ENCODE results near the gene ZBTB46. TPM values are rescaled to one million over a fixed set of nuclear protein-coding genes. Genes with fewer than 3 reads are reported as not detected.

Gene ZBTB46
- total RNA-seq, 1 experiment from 2014 or later = 27.1 TPM

- H3K4ac ChIP-seq (ENCODE audit: low read depth, low read length) = no peak overlapping the region
- no peak overlapping the region for H3K18ac ChIP-seq (ENCODE audit: insufficient read length, low read depth, low read length)
- H3K4me1 Mint-ChIP-seq = peaks cover 0 to 2% of the 10 kb centered on the region in 2 experiments; a peak in 1 of 4 replicates
- no peak overlapping the region for H2BK15ac ChIP-seq (ENCODE audit: low read depth, low read length)
- no CpG with 5 or more reads among the region's 30 CpGs for WGBS (ENCODE audit: extremely low coverage, insufficient read length, low lambda C conversion rate)
- H3K9me3 ChIP-seq (ENCODE audit: control insufficient read depth, low read depth, low read length) = no peaks in the 10 kb centered on the region
- peaks cover 9 to 18% (median 10%) of the 10 kb centered on the region in 3 experiments; a peak in 6 of 7 replicates for H3K36me3 Mint-ChIP-seq (ENCODE audit: insufficient read depth in 1 of 3, low read depth in 3 of 3)
- H2AK5ac ChIP-seq (ENCODE audit: insufficient read length, low read length) = no peak overlapping the region
- no peak overlapping the region for H3K56ac ChIP-seq (ENCODE audit: insufficient read length, low read depth, low read length)
- H4K20me1 ChIP-seq (ENCODE audit: control insufficient read depth, insufficient read depth, insufficient read length) = no peaks in the 10 kb centered on the region
- no peaks in the 10 kb centered on the region for H3K4me1 ChIP-seq (ENCODE audit: insufficient read depth, low read length)
- no peak overlapping the region for H2AFZ ChIP-seq (ENCODE audit: low read length)
- no peaks in the 10 kb centered on the region for H3K9me3 Mint-ChIP-seq
- H2BK5ac ChIP-seq (ENCODE audit: insufficient read length, low read length) = no peak overlapping the region
- peak overlapping the region; percentile 37 for H3K4me2 ChIP-seq (ENCODE audit: insufficient read depth, insufficient read length, low read length)
- H2BK12ac ChIP-seq (ENCODE audit: insufficient read length, low read depth, low read length) = no peak overlapping the region
- no peak overlapping the region for H2BK120ac ChIP-seq (ENCODE audit: low read depth, low read length, poor library complexity, severe bottlenecking)
- no peak overlapping the region for H2BK20ac ChIP-seq (ENCODE audit: low read depth, low read length, poor library complexity, severe bottlenecking)
- no peak overlapping the region for H4K5ac ChIP-seq (ENCODE audit: insufficient read length, low read depth, low read length)
- H3K4me3 Mint-ChIP-seq = no peak overlapping the region
- no peaks in the 10 kb centered on the region for H3K79me2 ChIP-seq (ENCODE audit: insufficient read depth, low read length)
- H3K27me3 Mint-ChIP-seq (ENCODE audit: low read depth) = no peaks in the 10 kb centered on the region; the same call in 1 of the 2 replicates
- no peak overlapping the region for H4K8ac ChIP-seq (replicated peaks; ENCODE audit: insufficient read length, low read depth, low read length)
- no peak overlapping the region for H3T11ph ChIP-seq (ENCODE audit: low read length)
- no peak overlapping the region for H3K9ac ChIP-seq (ENCODE audit: extremely low read depth, insufficient read length, low read length)
- H3K79me1 ChIP-seq (ENCODE audit: insufficient read depth, low read depth, low read length, poor library complexity, severe bottlenecking) = no peaks in the 10 kb centered on the region
- H3K27me3 ChIP-seq (ENCODE audit: insufficient read depth, low read length) = no peaks in the 10 kb centered on the region
- peak; percentile 57 for DNase-seq
- H3K27ac ChIP-seq (ENCODE audit: insufficient read length, low read depth, low read length) = no peak overlapping the region
- no peak for TF ChIP-seq CTCF (conservative IDR thresholded peaks at IDR 0.05)
- H3K23me2 ChIP-seq (ENCODE audit: insufficient read length, low read depth, low read length, poor library complexity, severe bottlenecking) = peaks cover 9% of the 10 kb centered on the region
- no peak overlapping the region for H3K23ac ChIP-seq (ENCODE audit: insufficient read length, low read depth, low read length)
- no peak overlapping the region for H3K27ac Mint-ChIP-seq
- no peak overlapping the region for H4K91ac ChIP-seq (ENCODE audit: insufficient read length, low read depth, low read length)
- H3K14ac ChIP-seq (ENCODE audit: insufficient read depth, low read length) = no peak overlapping the region
Measured at GRCh38 chr20:63736893-63737694, 94.0 kb downstream of the ZBTB46 start.
